Ascending aorta (tissue), 2 donors: Measurements from ENCODE around the gene SPPL2C. TPM values are rescaled to one million over a fixed set of nuclear protein-coding genes. Genes with fewer than 3 reads are reported as not detected.

Experiments used
- DNase-seq, 2 donors: peaks; one replicate each; pipeline ENCODE4 v3.0.0-alpha.2; 2019; ENCODE audit warnings: low spot score in 2 of 2
- H3K27ac ChIP-seq, 2 donors: fragments of 200-600 bp; sonication (generic); one replicate each; pipeline ENCODE4 v1.5.1; 2016 to 2017; ENCODE audit warnings: mild to moderate bottlenecking in 1 of 2
- H3K27me3 ChIP-seq: fragments of 200-600 bp; sonication (generic); one replicate; pipeline ENCODE4 v1.5.1; 2017
- H3K36me3 ChIP-seq, 2 donors: fragments of 200-600 bp; sonication (generic); one replicate each; pipeline ENCODE4 v1.5.1; 2016
- H3K4me1 ChIP-seq, 2 donors: fragments of 200-600 bp; sonication (generic); one replicate each; pipeline ENCODE4 v1.5.1; 2016 to 2017; ENCODE audit warnings: mild to moderate bottlenecking in 1 of 2
- H3K4me3 ChIP-seq, 2 donors: fragments of 200-600 bp; sonication (generic); one replicate each; pipeline ENCODE4 v1.5.1; 2016 to 2017; ENCODE audit warnings: mild to moderate bottlenecking in 1 of 2
- H3K9me3 ChIP-seq, 2 donors: fragments of 200-600 bp; sonication (generic); one replicate each; pipeline ENCODE4 v1.5.1; 2016
- intact Hi-C: fragments of 100-400 bp; cut with DNase I; formaldehyde crosslinking; loops from one replicate; pipeline ENCODE4 v1.15.1; 2023
- total RNA-seq: library from RNA; depleted of rRNA; stranded (reverse); fragments of >200 nt; gene quantifications from one replicate; pipeline ENCODE4 v1.1.0, GENCODE V29; 2016
- TF ChIP-seq, protein P1 (sequence below), 3 experiments: fragments of 200-600 bp in 2 of 3; fragments of 450-650 bp in 1 of 3; sonication (generic) in 2 of 3; IDR thresholded peaks; one replicate each; pipeline ENCODE4 v1.5.1; 2016 to 2019; ENCODE audit warnings: antibody characterized with exemption in 3 of 3, mild to moderate bottlenecking in 1 of 3, moderate library complexity in 1 of 3

Gene SPPL2C
- total RNA-seq, 1 donor from 2014 or later, result not detected

DNA sequence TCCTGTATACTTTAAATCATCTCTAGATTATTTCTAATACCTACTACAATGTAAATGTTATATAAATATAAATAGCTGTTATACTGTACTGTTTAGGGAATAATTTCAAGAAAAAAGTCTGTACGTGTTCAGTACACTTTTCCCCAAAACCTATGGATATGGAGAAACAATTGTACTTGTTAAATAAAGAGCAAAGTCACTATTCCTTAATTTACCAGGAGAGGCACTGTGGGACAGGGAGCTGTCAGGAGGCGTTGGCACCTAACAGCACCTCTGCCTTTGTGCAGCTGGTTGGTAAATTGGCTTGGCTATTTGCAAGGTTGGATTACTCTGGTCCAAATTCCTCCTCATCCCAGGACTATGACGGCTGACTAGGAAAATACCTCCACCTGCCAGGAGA lies 32.6 kb upstream of the SPPL2C start:
- Histone ChIP-seq H3K27ac (no peak overlapping the region), H3K4me3 (no peak overlapping the region), H3K9me3 (no peaks in the 10 kb centered on the region), H3K4me1 (no peaks in the 10 kb centered on the region), H3K27me3 (no peaks in the 10 kb centered on the region), H3K36me3 (no peaks in the 10 kb centered on the region)
- TF ChIP-seq, protein P1, sequence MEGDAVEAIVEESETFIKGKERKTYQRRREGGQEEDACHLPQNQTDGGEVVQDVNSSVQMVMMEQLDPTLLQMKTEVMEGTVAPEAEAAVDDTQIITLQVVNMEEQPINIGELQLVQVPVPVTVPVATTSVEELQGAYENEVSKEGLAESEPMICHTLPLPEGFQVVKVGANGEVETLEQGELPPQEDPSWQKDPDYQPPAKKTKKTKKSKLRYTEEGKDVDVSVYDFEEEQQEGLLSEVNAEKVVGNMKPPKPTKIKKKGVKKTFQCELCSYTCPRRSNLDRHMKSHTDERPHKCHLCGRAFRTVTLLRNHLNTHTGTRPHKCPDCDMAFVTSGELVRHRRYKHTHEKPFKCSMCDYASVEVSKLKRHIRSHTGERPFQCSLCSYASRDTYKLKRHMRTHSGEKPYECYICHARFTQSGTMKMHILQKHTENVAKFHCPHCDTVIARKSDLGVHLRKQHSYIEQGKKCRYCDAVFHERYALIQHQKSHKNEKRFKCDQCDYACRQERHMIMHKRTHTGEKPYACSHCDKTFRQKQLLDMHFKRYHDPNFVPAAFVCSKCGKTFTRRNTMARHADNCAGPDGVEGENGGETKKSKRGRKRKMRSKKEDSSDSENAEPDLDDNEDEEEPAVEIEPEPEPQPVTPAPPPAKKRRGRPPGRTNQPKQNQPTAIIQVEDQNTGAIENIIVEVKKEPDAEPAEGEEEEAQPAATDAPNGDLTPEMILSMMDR (IDR thresholded peaks at IDR 0.05), result no peak
- DNase-seq, result no peak
- intact Hi-C loops, result no loop called here

DNA sequence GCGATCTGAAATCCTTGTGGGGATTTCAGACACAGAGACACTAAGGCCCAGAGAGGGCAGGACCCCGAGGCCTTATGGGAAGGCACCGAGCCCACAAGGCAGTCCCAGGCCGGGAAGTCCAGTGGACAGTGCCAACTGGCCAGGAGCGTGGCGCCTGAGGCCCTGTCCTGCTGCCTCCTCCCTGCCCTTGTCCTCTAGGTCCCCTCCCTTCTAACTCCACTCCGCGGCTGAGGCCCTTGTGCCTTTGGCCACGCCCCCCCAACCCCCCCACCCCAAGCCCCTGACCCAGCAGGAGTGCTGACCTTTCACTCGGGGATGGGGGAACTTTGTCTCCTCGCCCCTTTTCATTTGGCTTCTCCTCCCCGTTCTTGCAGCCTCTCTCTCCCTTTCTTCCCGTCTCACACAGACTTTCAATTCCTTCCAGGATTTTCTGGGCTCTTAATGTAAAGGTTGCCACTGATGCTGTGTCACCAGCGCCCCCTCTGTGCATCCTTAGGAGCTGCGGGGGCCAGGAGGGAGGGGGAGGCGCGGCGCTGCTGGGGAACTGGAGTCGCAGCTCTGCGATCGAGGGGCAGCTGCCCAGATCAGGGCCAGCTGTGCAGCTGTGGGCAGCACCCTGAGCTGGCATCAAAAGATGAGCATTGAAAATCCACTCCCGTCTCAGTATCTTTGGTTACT lies 31.5 kb upstream of the SPPL2C start:
- no peak overlapping the region for H3K27ac ChIP-seq
- H3K4me3 ChIP-seq, result no peak overlapping the region
- H3K27me3 ChIP-seq, result no peaks in the 10 kb centered on the region
- no peak for DNase-seq
- TF ChIP-seq, protein P1 (IDR thresholded peaks at IDR 0.05), result no peak
- intact Hi-C loops, result no loop called here
- no peaks in the 10 kb centered on the region for H3K9me3 ChIP-seq
- no peaks in the 10 kb centered on the region for H3K36me3 ChIP-seq
- no peaks in the 10 kb centered on the region for H3K4me1 ChIP-seq

DNA sequence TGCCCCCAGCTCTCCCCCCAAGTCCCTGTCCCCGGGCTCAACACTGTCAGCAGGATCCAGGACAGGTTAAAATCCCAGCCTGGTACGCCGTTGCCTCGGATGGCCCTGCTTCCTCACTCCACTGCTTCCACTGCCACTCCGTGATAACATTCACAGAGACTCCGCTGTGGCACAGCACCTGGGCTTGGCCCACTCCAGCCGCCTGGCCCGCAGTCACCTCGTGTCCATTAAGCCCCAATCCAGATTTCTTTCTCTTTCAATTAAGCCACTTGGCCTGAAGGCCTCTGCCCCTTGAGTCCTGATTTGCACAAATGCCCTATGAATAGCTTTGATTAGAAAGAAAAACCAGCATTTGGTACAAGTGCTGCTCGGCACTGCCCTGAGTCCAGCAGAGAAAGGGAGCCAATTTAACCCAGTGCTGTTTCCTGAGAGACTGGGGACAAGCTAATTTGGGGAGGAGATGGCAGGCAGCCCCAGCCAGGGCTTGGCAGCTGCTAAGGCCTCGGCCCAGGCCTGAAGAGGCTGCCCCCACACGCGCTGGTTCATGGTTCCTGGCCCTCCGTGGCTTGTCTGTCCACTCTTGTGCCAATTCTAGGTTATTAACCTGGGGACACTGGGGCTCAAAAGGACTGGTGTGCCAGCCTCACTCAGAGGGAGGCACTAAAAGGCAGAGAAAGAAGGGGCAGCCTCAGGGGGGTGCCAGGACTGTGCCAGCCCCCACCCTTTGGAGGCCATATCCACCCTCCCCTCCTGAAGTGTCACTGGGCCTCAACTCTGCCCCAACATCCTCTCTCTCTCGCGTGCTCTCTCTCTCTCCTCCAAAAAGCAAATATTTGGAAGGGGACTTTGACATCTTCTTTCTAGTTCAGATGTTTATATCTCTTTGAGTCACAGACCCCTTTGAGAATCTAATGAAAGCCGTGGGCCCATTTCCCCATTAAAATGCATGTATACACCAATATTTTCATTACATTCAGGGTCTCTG lies 29.8 kb upstream of the SPPL2C start:
- TF ChIP-seq, protein P1 (IDR thresholded peaks at IDR 0.05), result no peak
- no peak for DNase-seq
- intact Hi-C loops, result no loop called here
- Histone ChIP-seq H3K27me3 (no peaks in the 10 kb centered on the region), H3K9me3 (no peaks in the 10 kb centered on the region), H3K36me3 (no peaks in the 10 kb centered on the region), H3K4me3 (no peak overlapping the region), H3K27ac (no peak overlapping the region), H3K4me1 (no peaks in the 10 kb centered on the region)

DNA sequence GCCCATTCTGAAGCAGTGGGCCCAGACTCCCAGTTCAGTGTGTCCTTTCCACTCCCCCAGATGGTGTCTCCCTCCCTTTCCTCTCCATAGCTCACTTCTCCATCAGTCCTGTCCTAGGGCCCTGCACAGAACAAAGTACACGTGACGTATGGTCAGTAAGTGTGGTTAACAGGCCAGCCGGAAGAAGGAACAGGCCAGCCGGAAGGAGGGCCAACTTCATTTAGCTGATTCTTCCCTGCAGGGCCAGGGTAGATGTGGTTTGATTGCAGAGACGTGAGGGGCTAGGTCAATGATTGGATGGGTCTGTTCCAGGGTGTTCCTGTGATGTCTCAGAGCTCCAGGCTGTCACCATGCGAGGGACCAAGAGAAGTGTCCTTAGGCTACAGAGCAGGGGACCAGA lies 28.9 kb upstream of the SPPL2C start:
- no peaks in the 10 kb centered on the region for H3K27me3 ChIP-seq
- no peak overlapping the region for H3K4me3 ChIP-seq
- TF ChIP-seq, protein P1 (IDR thresholded peaks at IDR 0.05), result no peak
- no peaks in the 10 kb centered on the region for H3K9me3 ChIP-seq
- DNase-seq, result no peak
- no peaks in the 10 kb centered on the region for H3K36me3 ChIP-seq
- H3K27ac ChIP-seq, result no peak overlapping the region
- intact Hi-C loops, result no loop called here
- no peaks in the 10 kb centered on the region for H3K4me1 ChIP-seq

DNA sequence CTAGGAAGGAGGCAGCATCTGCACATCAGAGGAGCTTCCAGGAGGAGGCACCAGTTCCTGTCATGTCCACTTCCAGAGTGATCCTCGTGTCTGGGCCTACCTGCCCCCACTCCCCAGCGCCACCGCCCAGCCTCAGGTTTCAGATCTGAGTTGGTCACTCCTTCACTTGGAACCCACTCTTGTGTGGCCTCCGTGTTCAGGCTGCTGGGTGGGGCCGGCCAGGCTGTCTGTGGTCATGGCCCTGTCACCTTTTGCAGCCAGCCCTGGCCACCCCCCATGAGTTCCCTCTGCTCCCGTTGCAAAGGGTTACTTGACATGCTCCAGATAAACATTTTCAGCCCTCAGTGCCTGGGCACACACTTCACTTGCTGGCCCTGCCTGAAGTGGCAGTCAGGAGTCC lies 26.6 kb upstream of the SPPL2C start:
- Histone ChIP-seq H3K36me3 (no peaks in the 10 kb centered on the region), H3K27me3 (no peaks in the 10 kb centered on the region), H3K9me3 (no peaks in the 10 kb centered on the region), H3K27ac (no peak overlapping the region), H3K4me1 (no peaks in the 10 kb centered on the region), H3K4me3 (no peak overlapping the region)
- intact Hi-C loops, result no loop called here
- no peak for DNase-seq
- TF ChIP-seq, protein P1 (IDR thresholded peaks at IDR 0.05), result no peak
